ENCODE measurements around the gene RASGRP2.

RASGRP2 gene

DNA sequence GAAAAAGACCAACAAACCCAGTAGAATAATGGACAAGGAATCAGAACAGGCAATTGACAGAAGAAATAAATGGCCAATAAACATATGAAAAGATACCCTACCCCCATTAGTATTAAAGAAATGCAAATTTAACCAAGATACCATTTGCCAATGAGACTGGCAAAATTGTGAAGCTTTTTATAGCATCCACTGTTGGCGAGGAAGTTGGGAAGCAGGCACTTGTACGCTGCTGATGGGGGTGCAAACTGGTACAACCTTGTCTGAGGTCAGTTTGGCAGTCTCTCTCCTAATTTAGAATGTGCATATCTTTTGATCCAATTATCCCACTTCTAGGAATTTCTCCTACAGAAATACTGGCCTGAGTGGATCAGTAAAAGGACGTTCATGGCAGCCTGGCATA is 12.3 kb downstream of the RASGRP2 start:
- TF ChIP-seq FOXP2 (optimal IDR thresholded peaks at IDR 0.05; ENCODE audit: control extremely low read depth, extremely low read length, insufficient read depth): no peak
- no peak for TF ChIP-seq POLR2AphosphoS5 (IDR thresholded peaks at IDR 0.05; ENCODE audit: borderline replicate concordance, low read depth, low read length)
- no peak for TF ChIP-seq EZH2 (IDR thresholded peaks at IDR 0.05)
- H3K27ac ChIP-seq: no peak overlapping the region
- no peak for DNase-seq (ENCODE audit: low read depth, low spot score)
- no peak overlapping the region for H3K4me3 ChIP-seq
- no peak overlapping the region for H3K9ac ChIP-seq (ENCODE audit: insufficient read length)
- H3K9me3 ChIP-seq (ENCODE audit: low read depth, low read length): no peaks in the 10 kb centered on the region
- H3K36me3 ChIP-seq (ENCODE audit: insufficient read depth, low read length): no peaks in the 10 kb centered on the region

DNA sequence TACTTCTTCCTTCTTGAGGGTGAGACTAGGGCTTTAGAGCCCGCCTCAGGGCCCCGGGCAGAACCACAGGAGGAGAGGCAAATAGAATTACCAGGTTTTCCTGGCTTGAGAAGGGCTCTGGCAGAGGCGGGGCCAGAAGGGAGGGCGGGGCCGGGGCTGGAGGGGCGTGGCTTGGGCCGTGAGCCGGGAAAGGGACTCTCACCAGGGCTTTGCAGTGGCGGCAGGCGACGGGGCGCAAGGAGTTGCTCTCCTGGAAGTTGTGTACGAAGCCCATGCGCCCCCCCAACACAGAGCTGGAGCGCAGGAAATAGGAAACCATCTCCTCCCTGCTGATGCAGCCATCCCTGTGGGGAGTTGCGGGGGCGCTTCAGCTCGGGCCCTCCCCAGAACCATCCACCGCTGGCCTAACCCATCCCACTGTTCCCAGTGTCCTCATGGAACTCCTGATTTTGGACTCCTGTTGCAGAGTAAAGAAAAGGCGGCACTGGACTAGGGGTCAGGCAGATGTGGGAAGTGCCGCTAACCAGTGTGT is 14.0 kb downstream of the RASGRP2 start:
- no peak overlapping the region for H3K4me3 ChIP-seq
- H3K36me3 ChIP-seq (ENCODE audit: insufficient read depth, low read length): no peaks in the 10 kb centered on the region

DNA sequence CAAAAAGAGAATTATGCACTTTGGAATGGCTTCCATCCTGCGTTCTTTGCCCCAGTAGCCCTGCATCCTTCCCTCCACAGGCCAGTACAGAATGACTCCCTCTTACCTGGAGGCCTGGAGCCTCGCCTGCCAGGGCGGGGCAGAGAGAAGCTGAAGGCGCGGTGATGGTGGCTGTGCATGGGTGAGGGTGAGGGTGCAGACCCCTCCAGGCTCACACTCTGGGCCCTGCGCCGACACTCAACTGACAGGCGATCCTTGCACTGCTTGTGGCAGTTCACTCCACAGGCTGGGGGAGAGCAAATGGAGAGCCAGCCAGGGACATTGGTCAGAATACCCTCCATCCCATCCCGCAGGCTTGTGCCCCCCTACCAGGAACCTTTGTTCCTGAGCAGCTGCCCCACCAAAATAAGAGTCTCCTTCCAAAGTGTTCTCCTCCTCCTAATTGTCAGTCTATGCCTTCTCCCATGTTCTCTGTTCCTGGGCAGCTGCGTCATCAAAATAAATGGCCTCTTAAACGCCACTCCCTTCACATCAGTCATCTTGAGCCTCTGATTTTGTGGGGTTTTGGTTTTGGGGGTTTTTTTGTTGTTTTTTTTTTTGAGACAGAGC is 15.1 kb downstream of the RASGRP2 start:
- TF ChIP-seq EZH2 (IDR thresholded peaks at IDR 0.05): no peak
- TF ChIP-seq FOXP2 (optimal IDR thresholded peaks at IDR 0.05; ENCODE audit: control extremely low read depth, extremely low read length, insufficient read depth): no peak
- TF ChIP-seq POLR2AphosphoS5 (IDR thresholded peaks at IDR 0.05; ENCODE audit: borderline replicate concordance, low read depth, low read length): no peak
- H3K9me3 ChIP-seq (ENCODE audit: low read depth, low read length): no peaks in the 10 kb centered on the region
- no peak overlapping the region for H3K9ac ChIP-seq (ENCODE audit: insufficient read length)
- no peaks in the 10 kb centered on the region for H3K36me3 ChIP-seq (ENCODE audit: insufficient read depth, low read length)
- H3K4me3 ChIP-seq: no peak overlapping the region
- H3K27ac ChIP-seq: no peak overlapping the region
- no peak for DNase-seq (ENCODE audit: low read depth, low spot score)

More for the DNA sequence above, 14.0 kb downstream of the RASGRP2 start:
- DNase-seq (ENCODE audit: low read depth, low spot score): no peak
- TF ChIP-seq POLR2AphosphoS5 (IDR thresholded peaks at IDR 0.05; ENCODE audit: borderline replicate concordance, low read depth, low read length) (no peak), EZH2 (IDR thresholded peaks at IDR 0.05) (no peak), FOXP2 (optimal IDR thresholded peaks at IDR 0.05; ENCODE audit: control extremely low read depth, extremely low read length, insufficient read depth) (no peak)
- Histone ChIP-seq H3K9me3 (ENCODE audit: low read depth, low read length) (no peaks in the 10 kb centered on the region), H3K9ac (ENCODE audit: insufficient read length) (no peak overlapping the region), H3K27ac (no peak overlapping the region)

DNA sequence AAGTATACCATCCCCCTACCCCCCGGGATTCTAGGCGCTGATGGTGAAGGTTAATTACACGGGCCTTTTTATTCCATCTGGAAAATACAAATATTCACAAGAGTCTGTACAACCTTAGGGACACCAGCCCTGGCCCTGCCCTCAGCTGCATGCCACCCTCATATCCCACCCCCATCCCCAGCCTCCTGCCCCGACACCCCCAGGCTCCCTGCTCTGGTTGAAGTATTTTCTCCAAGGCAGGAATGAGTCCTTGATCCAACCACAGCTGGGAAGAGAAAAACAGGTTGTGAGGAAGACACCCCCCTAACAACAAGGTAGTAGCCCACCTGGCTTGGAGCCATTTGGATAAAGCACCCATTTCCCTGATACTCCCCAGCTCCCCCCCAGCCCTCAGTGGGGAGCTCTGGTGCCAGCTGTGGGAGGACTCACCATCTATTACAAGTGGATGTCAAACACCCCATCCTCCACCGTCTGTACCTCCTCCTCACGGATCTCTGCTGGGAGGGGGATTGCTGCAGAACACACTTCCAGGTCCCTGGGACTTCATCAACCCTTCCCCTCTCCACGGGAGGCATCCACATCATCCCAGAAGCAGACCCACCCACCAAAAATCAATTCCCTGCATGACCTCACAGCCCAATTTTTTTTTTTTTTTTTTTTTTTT is 16.9 kb downstream of the RASGRP2 start:
- no peaks in the 10 kb centered on the region for H3K36me3 ChIP-seq (ENCODE audit: insufficient read depth, low read length)
- H3K27ac ChIP-seq: no peak overlapping the region
- H3K9me3 ChIP-seq (ENCODE audit: low read depth, low read length): no peaks in the 10 kb centered on the region
- TF ChIP-seq FOXP2 (optimal IDR thresholded peaks at IDR 0.05; ENCODE audit: control extremely low read depth, extremely low read length, insufficient read depth): no peak
- no peak for TF ChIP-seq EZH2 (IDR thresholded peaks at IDR 0.05)
- no peak for TF ChIP-seq POLR2AphosphoS5 (IDR thresholded peaks at IDR 0.05; ENCODE audit: borderline replicate concordance, low read depth, low read length)
- DNase-seq (ENCODE audit: low read depth, low spot score): no peak
- H3K4me3 ChIP-seq: no peak overlapping the region
- no peak overlapping the region for H3K9ac ChIP-seq (ENCODE audit: insufficient read length)

- H3K4me3 ChIP-seq: no peak overlapping the region
- no peaks in the 10 kb centered on the region for H3K9me3 ChIP-seq (ENCODE audit: low read depth, low read length)
- H3K36me3 ChIP-seq (ENCODE audit: insufficient read depth, low read length): no peaks in the 10 kb centered on the region
- no peak for DNase-seq (ENCODE audit: low read depth, low spot score)
- no peak overlapping the region for H3K27ac ChIP-seq
- TF ChIP-seq FOXP2 (optimal IDR thresholded peaks at IDR 0.05; ENCODE audit: control extremely low read depth, extremely low read length, insufficient read depth): no peak
- TF ChIP-seq EZH2 (IDR thresholded peaks at IDR 0.05): no peak
- TF ChIP-seq POLR2AphosphoS5 (IDR thresholded peaks at IDR 0.05; ENCODE audit: borderline replicate concordance, low read depth, low read length): no peak
- H3K9ac ChIP-seq (ENCODE audit: insufficient read length): no peak overlapping the region
Observed at GRCh38 chr11:64726211-64726641, 17.7 kb downstream of the RASGRP2 start.

DNA sequence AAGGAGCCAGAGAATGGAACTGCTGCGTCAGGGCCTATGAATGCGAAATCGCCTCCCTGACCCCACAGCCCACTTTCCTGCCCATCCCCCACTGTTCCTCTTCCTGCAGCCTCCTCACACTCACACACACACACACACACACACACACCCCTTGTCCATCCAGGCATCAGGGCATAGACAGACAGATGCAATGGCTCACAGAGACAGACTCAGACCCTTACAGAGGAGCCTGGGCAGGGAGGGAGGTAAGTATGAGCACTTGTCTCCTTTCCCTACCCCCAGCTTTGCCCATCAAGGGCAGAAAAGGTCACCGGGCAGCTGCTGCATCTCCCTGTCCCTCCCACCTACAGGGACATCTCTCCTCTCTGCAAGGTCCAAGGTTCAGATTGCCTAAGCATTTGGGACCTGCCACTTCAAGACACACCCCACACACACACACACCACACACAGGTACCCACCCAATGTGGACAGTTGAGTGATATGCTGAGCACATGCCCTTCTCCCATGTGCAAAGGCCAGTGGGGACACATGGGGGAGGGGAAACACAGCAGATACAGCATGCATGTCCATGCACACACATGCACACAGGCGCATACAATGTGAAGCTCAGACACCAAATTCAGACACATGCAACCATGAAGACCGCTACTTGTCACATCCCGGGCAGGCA is 18.9 kb downstream of the RASGRP2 start:
- no peak for TF ChIP-seq POLR2AphosphoS5 (IDR thresholded peaks at IDR 0.05; ENCODE audit: borderline replicate concordance, low read depth, low read length)
- no peak for TF ChIP-seq EZH2 (IDR thresholded peaks at IDR 0.05)
- no peak for TF ChIP-seq FOXP2 (optimal IDR thresholded peaks at IDR 0.05; ENCODE audit: control extremely low read depth, extremely low read length, insufficient read depth)
- Histone ChIP-seq H3K9ac (ENCODE audit: insufficient read length) (no peak overlapping the region), H3K27ac (no peak overlapping the region), H3K36me3 (ENCODE audit: insufficient read depth, low read length) (no peaks in the 10 kb centered on the region), H3K4me3 (no peak overlapping the region), H3K9me3 (ENCODE audit: low read depth, low read length) (no peaks in the 10 kb centered on the region)
- no peak for DNase-seq (ENCODE audit: low read depth, low spot score)

- no peak overlapping the region for H3K9ac ChIP-seq (ENCODE audit: insufficient read length)
- DNase-seq (ENCODE audit: low read depth, low spot score): no peak
- H3K4me3 ChIP-seq: no peak overlapping the region; the same call in 1 of the 2 replicates
- H3K9me3 ChIP-seq (ENCODE audit: low read depth, low read length): no peaks in the 10 kb centered on the region
- H3K27ac ChIP-seq: no peak overlapping the region
- no peaks in the 10 kb centered on the region for H3K36me3 ChIP-seq (ENCODE audit: insufficient read depth, low read length)
- TF ChIP-seq FOXP2 (optimal IDR thresholded peaks at IDR 0.05; ENCODE audit: control extremely low read depth, extremely low read length, insufficient read depth): no peak
- TF ChIP-seq EZH2 (IDR thresholded peaks at IDR 0.05): no peak
- TF ChIP-seq POLR2AphosphoS5 (IDR thresholded peaks at IDR 0.05; ENCODE audit: borderline replicate concordance, low read depth, low read length): no peak
Observed at GRCh38 chr11:64723907-64724862, 19.8 kb downstream of the RASGRP2 start.
